BLaER1 (cell line): ENCODE results near the gene UBAP2.

Experiments
- H3K27ac ChIP-seq: shearing (Covaris generic); formaldehyde crosslinking; 2 replicates; pipeline ENCODE4 v1.8.1; 2022
- H3K27me3 ChIP-seq: shearing (Covaris generic); formaldehyde crosslinking; 2 replicates; pipeline ENCODE4 v1.8.1; 2022
- H3K36me3 ChIP-seq: shearing (Covaris generic); formaldehyde crosslinking; 2 replicates; pipeline ENCODE4 v1.8.1; 2022
- H3K4me1 ChIP-seq: shearing (Covaris generic); formaldehyde crosslinking; 2 replicates; pipeline ENCODE4 v1.8.1; 2022
- H3K4me2 ChIP-seq: shearing (Covaris generic); formaldehyde crosslinking; 2 replicates; pipeline ENCODE4 v1.8.1; 2022
- H3K4me3 ChIP-seq: shearing (Covaris generic); formaldehyde crosslinking; 2 replicates; pipeline ENCODE4 v1.8.1; 2022
- H3K9ac ChIP-seq: shearing (Covaris generic); formaldehyde crosslinking; 2 replicates; pipeline ENCODE4 v1.8.1; 2022
- H3K9me3 ChIP-seq: shearing (Covaris generic); formaldehyde crosslinking; 2 replicates; pipeline ENCODE4 v1.8.1; 2022
- H4K20me1 ChIP-seq: shearing (Covaris generic); formaldehyde crosslinking; 2 replicates; pipeline ENCODE4 v1.8.1; 2022
- Cebpa-rat ChIP-seq: shearing (Covaris generic); IDR thresholded peaks from 2 replicates; pipeline ENCODE4 v1.8.1; 2022

The UBAP2 gene

DNA sequence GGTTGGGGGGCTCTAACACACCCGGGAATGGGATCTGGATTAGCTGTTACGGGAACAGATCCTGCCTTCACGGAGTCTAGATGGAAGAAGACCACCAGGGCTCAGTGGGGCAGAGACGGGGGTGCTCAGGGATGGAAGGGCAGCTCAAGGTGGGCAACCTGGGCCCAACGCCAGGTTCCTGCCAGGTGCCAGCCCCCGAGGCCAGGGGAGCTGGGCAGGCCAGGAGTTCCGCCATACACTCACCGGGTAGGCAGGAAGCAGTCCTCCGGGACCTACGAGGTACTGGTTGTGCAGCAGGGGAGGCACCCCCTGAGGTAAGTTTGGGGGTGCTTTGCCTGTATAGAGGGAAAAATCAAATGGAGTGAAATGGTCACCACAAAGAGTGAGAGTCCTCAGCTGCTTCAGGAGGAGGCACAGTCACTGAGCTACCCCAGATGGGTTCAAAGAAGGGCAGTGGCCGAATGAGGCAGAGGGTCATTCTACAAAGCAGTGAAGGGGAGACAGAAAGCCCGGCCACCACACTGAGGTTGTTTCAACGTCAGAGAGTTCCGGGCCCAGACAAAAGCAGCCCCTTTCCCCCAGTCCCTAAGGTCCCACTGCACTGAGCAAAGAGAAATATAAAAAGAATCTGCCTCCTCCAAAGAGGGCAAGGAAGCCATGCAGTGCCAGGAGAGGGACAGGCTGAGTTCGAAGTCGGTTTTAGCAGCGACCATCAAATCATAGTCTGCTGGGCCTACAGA, 121.8 kb downstream of the UBAP2 start:
- Histone ChIP-seq H3K4me3 (no peak overlapping the region), H3K9me3 (no peaks in the 10 kb centered on the region), H3K36me3 (peaks cover 100% of the 10 kb centered on the region), H3K9ac (no peak overlapping the region), H3K27ac (no peak overlapping the region), H3K4me1 (peaks cover 7% of the 10 kb centered on the region), H3K4me2 (no peak overlapping the region), H4K20me1 (peaks cover 97% of the 10 kb centered on the region), H3K27me3 (no peaks in the 10 kb centered on the region)
- no peak for TF ChIP-seq Cebpa-rat

DNA sequence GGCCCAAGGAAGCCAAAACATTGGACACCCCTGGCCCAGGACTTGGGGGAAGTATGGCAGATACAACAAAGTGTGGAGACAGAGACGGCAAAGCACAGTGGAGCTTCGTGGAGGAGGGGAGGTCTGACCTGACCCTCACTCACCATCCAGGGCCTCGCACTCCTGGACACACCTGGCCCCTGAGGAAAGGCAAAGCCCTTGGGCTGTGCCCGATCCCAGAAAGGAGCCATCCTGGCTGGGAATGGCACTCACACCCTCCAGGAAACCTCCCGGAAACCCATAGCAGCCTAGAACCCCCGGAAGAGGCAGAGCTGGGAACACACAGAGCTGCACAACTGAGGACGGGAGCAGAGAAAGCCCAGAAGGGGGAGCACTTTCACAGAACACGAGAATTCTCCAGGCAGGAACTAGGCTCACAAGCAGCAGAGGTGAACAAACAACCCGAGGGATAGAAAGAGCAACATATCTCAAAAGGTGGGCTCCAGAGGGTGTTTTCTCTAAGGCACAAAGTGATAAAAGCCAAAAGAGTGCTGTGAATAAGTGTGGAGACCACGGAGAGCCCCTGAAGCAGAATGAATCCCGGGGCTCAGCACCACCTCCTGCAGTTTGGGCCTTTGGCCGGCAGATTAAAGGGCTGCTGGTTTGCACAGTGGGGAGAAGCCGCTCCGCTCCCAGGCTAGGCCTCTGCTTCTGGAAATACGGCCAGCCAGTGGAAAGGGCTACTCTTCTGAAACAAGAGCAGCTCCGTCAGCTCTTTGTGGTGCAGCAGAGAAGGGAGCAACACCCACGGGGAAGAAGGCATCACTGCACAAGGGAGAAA, 123.5 kb downstream of the UBAP2 start:
- Histone ChIP-seq H3K27ac (no peak overlapping the region), H4K20me1 (peaks cover 99% of the 10 kb centered on the region), H3K27me3 (no peaks in the 10 kb centered on the region), H3K4me1 (peaks cover 7% of the 10 kb centered on the region), H3K4me3 (no peak overlapping the region), H3K36me3 (peaks cover 100% of the 10 kb centered on the region), H3K9ac (no peak overlapping the region), H3K9me3 (no peaks in the 10 kb centered on the region), H3K4me2 (0 out of 2 replicates have a peak overlapping the region, but pooled peaks have one; percentile 4)
- TF ChIP-seq Cebpa-rat, result no peak

DNA sequence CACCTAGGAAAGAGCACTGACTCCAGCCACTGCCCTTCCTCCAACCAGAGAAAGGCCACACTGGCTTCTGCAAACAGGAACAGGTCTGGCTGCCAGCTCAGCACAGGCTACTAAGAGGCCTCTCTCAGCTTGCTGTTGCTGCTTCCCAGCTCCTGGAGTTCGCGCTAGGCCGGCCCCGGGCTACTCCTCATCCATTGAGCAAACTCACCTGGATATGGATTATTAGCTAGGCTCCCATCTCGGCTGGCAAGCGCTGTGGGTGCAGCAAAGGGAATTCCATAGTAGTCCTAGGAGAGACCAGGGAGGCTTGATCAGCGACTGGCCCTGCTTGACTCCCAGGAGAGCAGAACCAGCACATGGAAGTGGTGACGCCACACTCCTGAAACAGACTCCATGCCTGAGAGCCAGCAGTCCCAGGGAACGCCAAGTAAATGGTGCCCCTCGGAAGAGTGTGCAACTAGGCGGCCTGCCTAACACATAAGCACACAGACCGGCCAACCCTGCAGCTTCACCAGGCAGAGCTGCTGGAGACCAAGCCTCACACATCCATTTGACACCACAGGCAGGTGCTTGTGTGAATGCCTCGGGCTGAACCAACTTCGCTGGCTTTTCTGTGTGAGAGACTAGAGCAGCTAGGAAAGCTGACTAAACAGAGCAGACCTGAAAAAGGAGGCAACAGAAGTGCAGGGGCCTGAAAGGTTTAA, 124.5 kb downstream of the UBAP2 start:
- Histone ChIP-seq H3K4me1 (peaks cover 7% of the 10 kb centered on the region), H3K4me2 (no peak overlapping the region), H3K9ac (no peak overlapping the region), H4K20me1 (peaks cover 99% of the 10 kb centered on the region), H3K4me3 (no peak overlapping the region), H3K27me3 (no peaks in the 10 kb centered on the region), H3K36me3 (peaks cover 100% of the 10 kb centered on the region), H3K27ac (no peak overlapping the region), H3K9me3 (no peaks in the 10 kb centered on the region)
- no peak for TF ChIP-seq Cebpa-rat

DNA sequence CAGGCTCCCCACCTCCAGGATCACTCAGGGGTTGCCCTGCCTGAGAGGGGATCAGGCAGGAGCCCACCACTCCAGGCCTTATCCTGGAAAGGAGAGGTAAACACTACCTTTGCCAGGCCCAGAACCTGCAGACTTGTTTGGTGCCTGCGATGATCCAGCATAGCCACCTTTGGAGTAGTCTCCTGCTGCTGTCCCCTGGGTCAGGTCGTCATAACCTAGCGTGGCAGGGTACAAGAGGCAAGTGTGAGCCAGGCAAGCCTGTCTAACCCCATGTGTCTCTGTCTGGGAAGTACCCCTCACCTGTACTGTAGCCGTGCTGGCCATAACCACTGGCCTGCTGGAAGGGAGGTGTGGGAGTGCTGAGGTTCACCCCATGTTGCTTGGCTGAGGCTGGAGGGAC, 125.6 kb downstream of the UBAP2 start:
- Histone ChIP-seq H3K36me3 (peaks cover 100% of the 10 kb centered on the region), H4K20me1 (peaks cover 99% of the 10 kb centered on the region), H3K27ac (no peak overlapping the region)

DNA sequence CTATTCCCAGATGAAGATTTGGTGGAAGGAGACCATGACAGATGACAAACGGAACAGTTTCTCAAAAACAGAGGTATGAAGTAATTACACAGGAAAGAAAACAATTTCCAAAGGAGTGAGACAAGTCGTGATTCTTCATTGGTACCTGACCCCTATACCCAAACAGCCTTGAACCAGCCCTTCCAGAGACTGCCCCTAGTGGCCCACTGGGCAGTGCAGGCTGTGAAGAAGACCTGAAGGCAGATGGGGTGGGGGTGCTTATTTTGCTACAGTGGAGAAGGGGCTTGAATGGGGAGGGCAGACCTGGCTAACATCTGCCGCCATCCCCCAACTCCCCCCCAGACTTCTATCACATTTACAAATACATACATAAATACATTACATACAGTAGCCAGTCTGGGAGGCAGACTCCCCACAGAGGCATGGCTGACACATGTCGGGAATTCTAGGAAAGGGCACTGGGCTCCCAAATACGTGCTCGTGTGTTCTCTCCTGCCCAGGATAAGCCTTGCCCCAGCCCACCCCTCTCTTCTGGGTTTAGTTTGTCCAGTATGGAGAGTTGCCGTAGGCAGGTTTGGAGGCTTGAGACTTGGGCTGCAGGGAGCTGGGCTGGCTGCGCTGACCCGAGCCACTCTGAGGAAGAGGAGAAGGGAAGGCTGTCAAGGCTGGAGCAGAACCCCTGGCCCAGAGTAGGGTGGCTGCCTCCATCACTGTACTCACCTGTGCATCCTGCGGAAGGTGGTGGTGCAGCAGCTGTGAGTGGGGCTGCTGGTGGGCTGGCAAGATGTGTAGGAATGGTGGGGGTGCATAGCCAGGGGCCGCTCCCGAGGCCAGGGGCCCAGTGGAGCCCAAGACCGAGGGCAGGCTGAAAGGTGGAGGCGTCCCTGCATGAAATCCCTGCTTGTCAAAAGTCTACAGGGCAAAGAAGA, 126.5 kb downstream of the UBAP2 start:
- Histone ChIP-seq H3K9ac (no peak overlapping the region), H3K4me3 (no peak overlapping the region), H4K20me1 (peaks cover 99% of the 10 kb centered on the region), H3K27ac (no peak overlapping the region), H3K4me1 (peaks cover 22% of the 10 kb centered on the region), H3K27me3 (no peaks in the 10 kb centered on the region), H3K9me3 (no peaks in the 10 kb centered on the region), H3K36me3 (peaks cover 100% of the 10 kb centered on the region), H3K4me2 (no peak overlapping the region)
- TF ChIP-seq Cebpa-rat, result no peak

More for the DNA sequence above, 125.6 kb downstream of the UBAP2 start:
- H3K9me3 ChIP-seq, result no peaks in the 10 kb centered on the region
- TF ChIP-seq Cebpa-rat, result no peak
- no peak overlapping the region for H3K4me2 ChIP-seq
- no peak overlapping the region for H3K9ac ChIP-seq
- H3K4me1 ChIP-seq, result peaks cover 14% of the 10 kb centered on the region
- no peak overlapping the region for H3K4me3 ChIP-seq
- no peaks in the 10 kb centered on the region for H3K27me3 ChIP-seq

DNA sequence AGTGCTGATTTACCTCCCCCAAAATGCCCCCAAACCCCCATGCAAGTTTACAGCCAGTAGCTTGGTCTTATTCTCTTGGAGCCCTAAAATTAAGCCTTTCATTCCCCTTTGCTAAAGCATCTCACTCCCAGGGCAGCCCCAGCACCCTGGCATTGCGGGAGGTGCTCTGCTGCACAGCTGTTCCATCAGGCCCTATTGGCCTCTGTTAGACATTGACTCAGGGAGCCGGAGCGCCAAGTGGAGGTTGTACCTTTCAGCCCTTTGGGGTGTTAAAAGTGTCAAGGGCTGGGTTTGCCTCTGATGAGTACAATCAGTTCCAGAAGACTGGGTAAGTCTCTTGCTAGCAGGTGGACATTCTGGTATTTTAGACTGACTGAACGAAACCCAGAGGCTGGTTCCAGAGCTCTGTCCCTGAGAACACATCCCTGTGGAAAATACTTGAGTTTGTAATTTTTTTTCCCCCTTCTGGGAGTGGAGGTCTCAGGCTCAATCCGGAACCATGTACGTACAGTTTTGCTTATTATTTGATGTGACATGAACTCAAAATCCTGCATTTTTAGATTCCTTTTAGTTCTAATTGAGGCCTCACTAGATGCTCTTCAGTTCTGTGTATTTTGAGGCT, 129.3 kb downstream of the UBAP2 start:
- no peak overlapping the region for H3K9ac ChIP-seq
- H3K4me3 ChIP-seq, result no peak overlapping the region
- no peaks in the 10 kb centered on the region for H3K27me3 ChIP-seq
- H3K27ac ChIP-seq, result 0 out of 2 replicates have a peak overlapping the region, but pooled peaks have one; percentile 0
- H3K36me3 ChIP-seq, result peaks cover 100% of the 10 kb centered on the region
- peaks cover 19% of the 10 kb centered on the region for H3K4me1 ChIP-seq
- H4K20me1 ChIP-seq, result peaks cover 99% of the 10 kb centered on the region
- H3K9me3 ChIP-seq, result no peaks in the 10 kb centered on the region
- no peak for TF ChIP-seq Cebpa-rat
- H3K4me2 ChIP-seq, result no peak overlapping the region

DNA sequence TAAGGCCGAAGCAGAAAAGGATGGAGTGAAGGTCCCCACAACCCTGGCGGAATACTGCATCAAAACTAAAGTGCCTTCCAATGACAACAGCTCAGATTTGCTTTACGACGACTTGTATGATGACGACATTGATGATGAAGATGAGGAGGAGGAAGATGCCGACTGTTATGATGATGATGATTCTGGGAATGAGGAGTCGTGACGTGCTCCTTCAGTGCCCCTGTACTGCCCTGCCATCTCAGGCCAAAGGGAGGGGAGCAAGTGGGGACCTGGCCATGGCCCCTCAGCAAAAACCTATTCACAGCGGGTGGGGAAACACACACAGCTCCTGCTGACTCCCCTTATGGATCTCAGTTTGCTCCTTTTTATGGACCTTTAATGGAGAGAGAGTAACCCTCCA, 131.7 kb downstream of the UBAP2 start:
- Histone ChIP-seq H3K4me1 (peaks cover 19% of the 10 kb centered on the region), H3K9ac (no peak overlapping the region), H4K20me1 (peaks cover 97% of the 10 kb centered on the region), H3K9me3 (no peaks in the 10 kb centered on the region), H3K4me2 (no peak overlapping the region), H3K36me3 (peaks cover 100% of the 10 kb centered on the region), H3K4me3 (no peak overlapping the region), H3K27ac (peak overlapping the region; percentile 3; the same call in 1 of the 2 replicates), H3K27me3 (no peaks in the 10 kb centered on the region)
- no peak for TF ChIP-seq Cebpa-rat

DNA sequence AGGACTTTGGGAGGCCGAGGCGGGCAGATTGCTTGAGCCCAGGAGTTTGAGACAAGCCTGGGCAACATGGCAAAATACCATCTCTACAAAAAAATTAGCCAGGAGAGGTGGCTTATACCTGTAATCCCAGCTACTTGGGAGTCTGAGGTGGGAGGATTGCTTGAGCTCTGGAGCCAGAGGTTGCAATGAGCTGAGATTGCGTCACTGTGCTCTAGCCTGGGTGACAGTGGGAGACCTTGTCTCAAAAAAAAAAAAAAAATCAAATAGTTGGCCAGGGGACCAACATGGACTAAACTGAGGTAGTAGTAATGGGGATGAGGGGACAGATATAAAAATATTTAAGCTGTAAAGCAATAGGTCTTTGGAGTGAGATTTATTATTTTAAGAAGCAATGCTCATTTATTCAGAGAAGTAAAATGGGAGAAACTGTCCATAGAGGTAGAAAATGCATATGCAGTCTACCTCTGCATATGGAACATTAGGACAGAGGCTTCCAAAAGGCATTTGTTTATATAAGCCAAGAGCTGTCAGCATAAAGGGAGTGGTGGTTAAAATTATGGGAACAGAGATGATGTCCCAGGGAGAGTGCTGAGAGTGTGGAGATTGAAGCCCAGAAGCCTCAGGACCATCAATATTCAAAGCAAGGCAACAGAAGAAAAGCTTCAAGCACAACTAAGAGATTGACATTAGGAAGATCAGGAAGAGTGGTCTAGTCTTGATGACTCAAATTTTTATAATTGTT, 133.6 kb downstream of the UBAP2 start:
- peaks cover 99% of the 10 kb centered on the region for H3K36me3 ChIP-seq
- H3K9me3 ChIP-seq, result no peaks in the 10 kb centered on the region
- TF ChIP-seq Cebpa-rat, result no peak
- H4K20me1 ChIP-seq, result peaks cover 97% of the 10 kb centered on the region
- peaks cover 19% of the 10 kb centered on the region for H3K4me1 ChIP-seq
- H3K4me3 ChIP-seq, result no peak overlapping the region
- H3K27me3 ChIP-seq, result no peaks in the 10 kb centered on the region
- no peak overlapping the region for H3K4me2 ChIP-seq
- no peak overlapping the region for H3K9ac ChIP-seq
- H3K27ac ChIP-seq, result no peak overlapping the region
